ENCODE measurements around the gene ELAC1. TPM values are rescaled to one million over a fixed set of nuclear protein-coding genes. Genes with fewer than 3 reads are reported as not detected.

ELAC1 gene
- total and polyA plus RNA-seq, 3 donors from 2014 or later = 12.0 to 16.9 (median 13.4) TPM

DNA sequence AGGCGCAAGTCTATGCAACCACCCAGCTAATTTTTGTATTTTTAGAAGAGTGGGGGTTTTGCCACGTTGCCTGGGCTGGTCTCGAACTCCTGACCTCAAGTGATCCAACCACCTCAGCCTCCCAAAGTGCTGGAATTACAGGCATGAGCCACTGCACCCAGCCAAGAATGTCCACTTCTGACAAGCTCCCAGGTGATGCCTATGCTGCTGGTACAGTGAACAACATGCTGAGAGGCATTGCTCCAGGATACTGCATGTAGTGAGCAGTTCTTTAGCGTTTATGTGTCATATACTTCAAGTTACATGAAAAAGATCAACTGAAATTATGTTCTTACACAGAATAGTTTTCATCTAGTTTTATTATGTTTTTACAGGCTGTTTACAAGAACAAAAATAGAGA lies 17.2 kb upstream of the ELAC1 start:
- TF ChIP-seq CTCF (IDR thresholded peaks at IDR 0.05) = no peak
- no peak for TF ChIP-seq POLR2A (IDR thresholded peaks at IDR 0.05)
- H3K4me1 ChIP-seq = no peaks in the 10 kb centered on the region
- no peaks in the 10 kb centered on the region for H3K27me3 ChIP-seq
- H3K27ac ChIP-seq = no peak overlapping the region
- 79 to 83% methylated on average over 4 of the region's 4 CpGs for WGBS, 2 donors
- H3K9me3 ChIP-seq = no peaks in the 10 kb centered on the region
- no peak for DNase-seq
- no peak overlapping the region for H3K4me3 ChIP-seq
- intact Hi-C loops (cut with DNase I; ENCODE audit: low total_unique reads) = no loop called here
- no peaks in the 10 kb centered on the region for H3K36me3 ChIP-seq (ENCODE audit: low read depth, missing control alignments)

DNA sequence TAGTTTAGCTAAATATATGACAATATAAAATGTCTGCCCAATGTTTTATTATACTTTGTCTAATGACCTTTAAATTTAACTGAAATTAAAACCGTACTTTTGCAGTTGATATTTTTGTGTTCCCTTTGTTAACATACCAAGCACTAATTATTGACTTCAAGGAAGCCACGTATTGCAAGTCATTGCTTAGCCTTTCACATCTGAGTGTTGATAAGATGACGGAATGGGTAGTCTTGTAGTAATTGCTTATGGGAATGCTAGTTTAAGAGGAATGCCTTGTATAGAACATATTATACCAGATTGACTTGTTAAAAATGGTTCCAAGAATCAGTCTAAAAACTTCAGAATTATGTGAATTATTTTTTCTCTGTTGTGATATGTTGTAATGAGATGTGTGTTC lies 14.0 kb upstream of the ELAC1 start:
- no peak overlapping the region for H3K4me3 ChIP-seq
- H3K36me3 ChIP-seq (ENCODE audit: low read depth, missing control alignments) = no peaks in the 10 kb centered on the region
- WGBS, 2 donors = 58 to 60% methylated on average over 3 of the region's 3 CpGs
- DNase-seq = no peak
- no peak overlapping the region for H3K27ac ChIP-seq
- H3K27me3 ChIP-seq = no peaks in the 10 kb centered on the region
- H3K4me1 ChIP-seq = no peaks in the 10 kb centered on the region
- intact Hi-C loops (cut with DNase I; ENCODE audit: low total_unique reads) = no loop called here
- TF ChIP-seq POLR2A (IDR thresholded peaks at IDR 0.05) (no peak), CTCF (IDR thresholded peaks at IDR 0.05) (no peak)
- no peaks in the 10 kb centered on the region for H3K9me3 ChIP-seq

GRCh38 chr18:50955253-50955652 lies 12.6 kb upstream of the ELAC1 start:
- H3K4me3 ChIP-seq = no peak overlapping the region
- H3K36me3 ChIP-seq (ENCODE audit: low read depth, missing control alignments) = no peaks in the 10 kb centered on the region
- H3K27me3 ChIP-seq = no peaks in the 10 kb centered on the region
- H3K4me1 ChIP-seq = no peaks in the 10 kb centered on the region
- WGBS, 2 donors = 86 to 91% methylated on average over 4 of the region's 4 CpGs
- intact Hi-C loops (cut with DNase I; ENCODE audit: low total_unique reads) = no loop called here
- no peak overlapping the region for H3K27ac ChIP-seq
- no peaks in the 10 kb centered on the region for H3K9me3 ChIP-seq
- no peak for DNase-seq
- TF ChIP-seq CTCF (IDR thresholded peaks at IDR 0.05) = no peak
- TF ChIP-seq POLR2A (IDR thresholded peaks at IDR 0.05) = no peak

DNA sequence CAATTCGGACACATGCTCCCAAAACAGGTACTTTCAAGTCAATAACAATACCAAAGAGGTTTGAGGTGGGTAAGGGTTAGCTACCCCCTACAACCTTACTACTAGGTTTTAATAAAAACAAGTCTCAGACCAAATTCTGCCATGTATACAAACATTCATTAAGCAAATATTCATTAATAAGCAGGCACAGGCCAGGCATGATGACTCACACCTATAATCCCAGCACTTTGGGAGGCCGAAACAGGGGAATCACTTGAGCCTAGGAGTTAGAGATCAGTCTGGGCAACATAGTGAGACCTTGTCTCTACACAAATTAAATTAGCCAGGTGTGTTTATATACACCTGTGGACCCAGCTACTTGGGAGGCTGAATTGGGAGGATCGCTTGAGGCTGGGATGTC lies 11.7 kb upstream of the ELAC1 start:
- intact Hi-C loops (cut with DNase I; ENCODE audit: low total_unique reads) = no loop called here
- whole genome bisulfite sequencing, 2 donors = 93 to 97% methylated on average over 3 of the region's 3 CpGs
- no peak for TF ChIP-seq POLR2A (IDR thresholded peaks at IDR 0.05)
- H3K36me3 ChIP-seq (ENCODE audit: low read depth, missing control alignments) = no peaks in the 10 kb centered on the region
- H3K4me3 ChIP-seq = no peak overlapping the region
- no peak overlapping the region for H3K27ac ChIP-seq
- no peaks in the 10 kb centered on the region for H3K27me3 ChIP-seq
- H3K4me1 ChIP-seq = no peaks in the 10 kb centered on the region
- no peak for DNase-seq
- no peaks in the 10 kb centered on the region for H3K9me3 ChIP-seq

- no peaks in the 10 kb centered on the region for H3K4me1 ChIP-seq
- no peaks in the 10 kb centered on the region for H3K27me3 ChIP-seq
- DNase-seq = no peak
- 81 to 82% methylated on average over 1 of the region's 1 CpG for WGBS, 2 donors
- H3K36me3 ChIP-seq (ENCODE audit: low read depth, missing control alignments) = no peaks in the 10 kb centered on the region
- no peaks in the 10 kb centered on the region for H3K9me3 ChIP-seq
- peak overlapping the region in 1 of 2 donors; percentile 34 for H3K27ac ChIP-seq
- intact Hi-C loops (cut with DNase I; ENCODE audit: low total_unique reads) = no loop called here
- TF ChIP-seq POLR2A (IDR thresholded peaks at IDR 0.05) (no peak), CTCF (IDR thresholded peaks at IDR 0.05) (no peak)
- no peak overlapping the region for H3K4me3 ChIP-seq
Measured at GRCh38 chr18:50961974-50962373, 5.9 kb upstream of the ELAC1 start.

All from testis (tissue), 3 donors.